Urinary bladder (tissue), 4 donors: ENCODE data around the gene CDH24. TPM values are rescaled to one million over a fixed set of nuclear protein-coding genes. Genes with fewer than 3 reads are reported as not detected.

Experiments
- DNase-seq: peaks from one replicate; pipeline ENCODE4 v3.0.0-alpha.2; 2015; ENCODE audit errors: extremely low spot score
- H3K27ac ChIP-seq: one replicate; pipeline ENCODE4 v1.5.1; 2013; ENCODE audit warnings: low read depth, mild to moderate bottlenecking, moderate library complexity
- H3K36me3 ChIP-seq: one replicate; pipeline ENCODE4 v1.6.1; 2013; ENCODE audit warnings: mild to moderate bottlenecking, moderate library complexity; ENCODE audit not compliant: insufficient read depth
- H3K4me1 ChIP-seq: one replicate; pipeline ENCODE4 v1.6.1; 2013; ENCODE audit warnings: mild to moderate bottlenecking, moderate library complexity; ENCODE audit not compliant: insufficient read depth
- H3K4me3 ChIP-seq: one replicate; pipeline ENCODE4 v1.5.1; 2013; ENCODE audit warnings: low read depth, low read length
- WGBS: extraction: QIAGEN DNeasy Blood & Tissue Kit; methylation state at CpG from one replicate; pipeline ENCODE4 v1.1.7; 2013; 5-methylcytosine and 5-hydroxymethylcytosine counted together
- polyA plus RNA-seq: library from polyadenylated mRNA; stranded (reverse); fragments of 200-250 nt; gene quantifications from one replicate; pipeline ENCODE4 v1.2.3, GENCODE V29; 2013
- total RNA-seq: library from RNA; depleted of rRNA; stranded (reverse); fragments of >200 nt; gene quantifications from one replicate; pipeline ENCODE4 v1.2.3, GENCODE V29; 2014
- donor health status: healthy with polysubstance abuse.
- donor health status: healthy.

CDH24 gene, protein sequence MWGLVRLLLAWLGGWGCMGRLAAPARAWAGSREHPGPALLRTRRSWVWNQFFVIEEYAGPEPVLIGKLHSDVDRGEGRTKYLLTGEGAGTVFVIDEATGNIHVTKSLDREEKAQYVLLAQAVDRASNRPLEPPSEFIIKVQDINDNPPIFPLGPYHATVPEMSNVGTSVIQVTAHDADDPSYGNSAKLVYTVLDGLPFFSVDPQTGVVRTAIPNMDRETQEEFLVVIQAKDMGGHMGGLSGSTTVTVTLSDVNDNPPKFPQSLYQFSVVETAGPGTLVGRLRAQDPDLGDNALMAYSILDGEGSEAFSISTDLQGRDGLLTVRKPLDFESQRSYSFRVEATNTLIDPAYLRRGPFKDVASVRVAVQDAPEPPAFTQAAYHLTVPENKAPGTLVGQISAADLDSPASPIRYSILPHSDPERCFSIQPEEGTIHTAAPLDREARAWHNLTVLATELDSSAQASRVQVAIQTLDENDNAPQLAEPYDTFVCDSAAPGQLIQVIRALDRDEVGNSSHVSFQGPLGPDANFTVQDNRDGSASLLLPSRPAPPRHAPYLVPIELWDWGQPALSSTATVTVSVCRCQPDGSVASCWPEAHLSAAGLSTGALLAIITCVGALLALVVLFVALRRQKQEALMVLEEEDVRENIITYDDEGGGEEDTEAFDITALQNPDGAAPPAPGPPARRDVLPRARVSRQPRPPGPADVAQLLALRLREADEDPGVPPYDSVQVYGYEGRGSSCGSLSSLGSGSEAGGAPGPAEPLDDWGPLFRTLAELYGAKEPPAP
- total RNA-seq (6.4 TPM), polyA plus RNA-seq (4.4 TPM)

- H3K27ac ChIP-seq: peak within 1 kb of the TSS; percentile 12
- peak; percentile 43 for DNase-seq
- H3K4me1 ChIP-seq: no peaks in the 10 kb centered on the region
- peaks cover 4% of the 10 kb centered on the region for H3K36me3 ChIP-seq
- H3K4me3 ChIP-seq: peak within 1 kb of the TSS; percentile 68
- WGBS: 2% methylated on average over 73 of the region's 73 CpGs
These were observed at the start of gene CDH24 for GRCh38 chr14:23056956-23057756. TSS of gene CDH24 (minus strand) at chr14:23057520. CDS start at chr14:23055733, 1,787 bp downstream.

GRCh38 chr14:23106747-23107045 lies 49.4 kb upstream of the CDH24 start:
- no peak for DNase-seq
- Histone ChIP-seq H3K27ac (no peak overlapping the region), H3K4me1 (no peaks in the 10 kb centered on the region), H3K36me3 (no peaks in the 10 kb centered on the region), H3K4me3 (no peak overlapping the region)

- WGBS: 88% methylated on average over 4 of the region's 4 CpGs
- no peak overlapping the region for H3K4me3 ChIP-seq
- H3K27ac ChIP-seq: no peak overlapping the region
- H3K36me3 ChIP-seq: no peaks in the 10 kb centered on the region
- no peaks in the 10 kb centered on the region for H3K4me1 ChIP-seq
- no peak for DNase-seq
These were observed 48.1 kb upstream of the CDH24 start for GRCh38 chr14:23105348-23105824.

DNA sequence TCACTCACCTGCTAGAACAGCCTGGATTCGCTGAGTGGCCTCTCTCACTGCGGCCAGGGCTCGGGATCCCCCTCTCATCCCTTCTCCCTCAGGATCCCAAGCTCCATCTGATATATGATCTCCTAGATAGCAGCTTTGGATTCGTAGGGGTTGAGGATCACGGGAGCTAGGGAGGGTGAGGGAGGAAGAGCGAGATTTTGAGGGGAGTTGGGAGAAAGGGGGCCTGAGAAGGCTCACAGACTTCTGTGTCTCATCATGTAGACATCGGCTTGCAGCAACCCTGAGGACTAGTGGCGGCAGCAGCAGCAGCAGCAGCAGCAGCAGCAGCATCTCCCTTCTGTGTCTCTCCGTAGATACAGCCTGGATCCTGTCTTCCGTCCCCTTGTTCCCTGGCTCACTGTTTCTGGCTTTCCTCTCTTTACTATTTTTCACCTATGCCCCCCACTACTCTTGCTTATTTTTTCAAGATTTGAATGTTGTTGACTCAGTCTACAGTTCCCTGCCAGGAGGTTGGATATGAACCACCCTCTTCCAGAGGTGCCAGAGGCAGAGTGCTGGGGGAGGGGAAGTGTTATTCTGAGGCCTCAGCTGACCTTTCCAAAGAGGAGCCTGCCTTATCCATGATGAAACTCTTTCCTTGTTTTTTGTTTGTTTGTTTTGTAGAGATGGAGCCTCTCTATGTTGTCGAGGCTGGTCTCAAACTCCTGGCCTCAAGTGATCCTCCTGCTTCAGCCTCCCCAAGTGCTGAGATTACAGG lies 47.4 kb upstream of the CDH24 start, which contains the start of gene CIROP:
CIROP (minus strand) TSS at position 399 of the 757 bp plus-strand sequence; CDS start at position 330, 69 bp downstream.
- Histone ChIP-seq H3K36me3 (no peaks in the 10 kb centered on the region), H3K4me3 (no peak within 1 kb of the TSS), H3K4me1 (no peaks in the 10 kb centered on the region), H3K27ac (no peak within 1 kb of the TSS)
- DNase-seq: no peak
- 54% methylated on average over 11 of the region's 11 CpGs for WGBS

DNA sequence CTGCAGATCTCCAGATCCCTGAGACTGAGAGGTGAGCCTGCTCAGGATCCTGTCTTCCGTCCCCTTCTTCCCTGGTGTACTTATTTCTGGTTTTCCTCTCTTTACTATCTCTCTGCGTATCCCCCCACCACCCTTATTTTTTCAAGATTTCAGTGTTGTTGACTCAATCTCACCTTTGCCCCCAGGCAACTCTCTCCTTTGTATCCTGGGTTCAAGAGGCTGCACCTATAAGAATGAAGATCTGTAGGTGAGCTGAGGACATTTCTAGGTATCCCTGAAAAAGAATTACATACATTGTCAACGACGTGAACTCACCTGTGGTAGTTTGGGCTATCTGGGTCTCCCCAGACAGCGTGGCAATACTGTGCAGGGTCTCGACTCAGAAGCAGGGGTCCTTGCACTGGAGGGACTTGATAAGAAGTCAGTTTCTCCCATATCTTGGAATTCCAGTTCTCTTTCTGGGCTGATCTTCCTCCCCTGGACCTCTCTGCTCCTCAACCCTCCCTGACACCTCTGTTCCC lies 46.8 kb upstream of the CDH24 start:
- WGBS: 84% methylated on average over 6 of the region's 6 CpGs
- no peaks in the 10 kb centered on the region for H3K36me3 ChIP-seq
- no peaks in the 10 kb centered on the region for H3K4me1 ChIP-seq
- no peak overlapping the region for H3K4me3 ChIP-seq
- H3K27ac ChIP-seq: no peak overlapping the region
- DNase-seq: no peak

GRCh38 chr14:23103581-23103980 lies 46.3 kb upstream of the CDH24 start:
- H3K36me3 ChIP-seq: no peaks in the 10 kb centered on the region
- DNase-seq: no peak
- 87% methylated on average over 4 of the region's 4 CpGs for WGBS
- H3K4me1 ChIP-seq: no peaks in the 10 kb centered on the region
- H3K4me3 ChIP-seq: no peak overlapping the region
- H3K27ac ChIP-seq: no peak overlapping the region

DNA sequence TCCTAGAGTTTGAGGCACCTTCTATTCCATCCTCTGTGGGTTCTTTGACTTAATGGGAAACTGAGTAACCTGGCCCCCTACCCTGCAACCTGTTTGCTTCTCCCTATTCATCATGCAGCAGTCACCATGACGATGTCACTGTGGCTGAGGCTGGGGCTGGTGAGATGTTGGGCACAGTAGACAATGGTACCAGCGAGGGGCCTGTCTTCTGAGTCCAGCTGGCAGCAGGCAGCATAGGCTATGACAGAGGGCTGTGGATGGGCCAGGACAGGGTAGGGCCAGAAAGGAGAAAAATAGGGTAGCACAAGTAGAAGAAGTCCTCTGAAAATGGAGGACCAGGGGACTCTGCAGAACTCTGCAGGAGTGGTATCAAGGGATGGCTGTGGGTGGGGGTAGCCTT lies 45.5 kb upstream of the CDH24 start:
- Histone ChIP-seq H3K4me3 (no peak overlapping the region), H3K36me3 (no peaks in the 10 kb centered on the region), H3K27ac (no peak overlapping the region), H3K4me1 (no peaks in the 10 kb centered on the region)
- no peak for DNase-seq
- WGBS: 89% methylated on average over 2 of the region's 2 CpGs

DNA sequence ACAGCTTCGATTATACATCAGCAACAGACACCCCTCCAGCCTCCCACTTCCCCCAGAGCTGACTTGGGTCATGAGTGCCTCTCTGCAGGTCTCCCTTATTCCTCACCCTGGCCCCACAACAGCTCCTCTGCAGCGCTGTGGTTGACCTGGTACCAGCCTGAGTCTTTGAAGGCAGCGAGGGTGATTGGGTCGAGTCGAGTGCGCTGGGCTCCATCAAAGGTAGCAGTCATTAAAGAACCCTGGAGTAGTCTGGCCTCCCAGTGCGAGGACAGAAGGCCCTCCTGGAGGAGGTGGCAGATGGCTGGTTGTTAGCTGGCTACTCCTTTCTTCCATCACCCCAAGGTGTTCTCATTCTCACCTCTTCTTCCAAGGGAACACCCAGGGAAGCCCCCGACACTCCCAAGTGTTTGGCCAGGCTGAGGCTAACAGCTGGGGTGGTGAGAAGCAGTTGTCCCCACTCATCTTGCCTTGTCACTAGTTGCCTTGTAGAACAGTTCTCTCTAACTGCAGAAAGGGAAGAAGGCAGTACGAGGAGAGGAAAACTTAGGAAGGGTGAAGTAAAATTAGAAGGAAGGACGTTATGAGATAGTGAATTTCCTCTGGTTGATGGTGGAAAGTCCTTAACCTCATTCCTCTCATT lies 44.8 kb upstream of the CDH24 start:
- H3K4me3 ChIP-seq: no peak overlapping the region
- no peaks in the 10 kb centered on the region for H3K4me1 ChIP-seq
- WGBS: 73% methylated on average over 10 of the region's 10 CpGs
- no peak overlapping the region for H3K27ac ChIP-seq
- no peaks in the 10 kb centered on the region for H3K36me3 ChIP-seq
- DNase-seq: no peak

DNA sequence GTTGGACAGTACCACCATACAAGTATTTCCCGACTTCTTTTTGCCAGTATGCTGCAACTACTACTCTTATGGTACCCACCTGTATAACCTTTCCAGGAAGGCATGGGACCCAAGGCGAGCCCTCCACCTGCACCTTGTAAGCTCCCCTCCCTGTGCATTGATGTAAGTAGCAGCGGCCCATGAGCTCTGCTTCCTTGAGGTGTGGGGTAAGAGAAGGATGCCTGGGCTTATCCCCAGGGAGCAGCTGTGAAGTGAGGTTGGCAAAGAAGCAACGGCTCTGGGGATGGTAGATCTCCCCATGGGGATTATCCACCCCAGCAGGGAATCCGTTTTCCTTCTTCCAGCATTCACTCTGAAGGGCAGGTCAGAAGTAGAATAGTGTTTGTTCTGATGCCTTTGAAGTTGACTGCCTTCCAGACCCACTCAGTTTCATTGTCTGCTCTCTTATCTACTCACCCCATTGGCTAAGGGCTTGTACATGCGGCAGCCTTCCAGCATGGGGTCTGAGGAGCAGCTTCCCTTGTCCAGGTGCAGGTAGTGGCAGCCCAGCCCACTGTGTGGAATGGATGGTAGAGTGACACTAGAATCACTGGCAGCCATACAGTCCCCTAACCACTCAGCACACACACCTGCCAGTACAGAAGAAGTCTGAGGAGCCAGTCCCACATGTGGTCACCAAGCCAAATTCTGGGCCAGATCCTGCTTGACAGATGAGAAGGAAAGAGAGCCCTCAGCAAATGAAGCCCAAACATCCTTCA lies 44.1 kb upstream of the CDH24 start:
- H3K36me3 ChIP-seq: no peaks in the 10 kb centered on the region
- no peak for DNase-seq
- H3K27ac ChIP-seq: no peak overlapping the region
- H3K4me1 ChIP-seq: no peaks in the 10 kb centered on the region
- H3K4me3 ChIP-seq: no peak overlapping the region
- WGBS: 83% methylated on average over 6 of the region's 6 CpGs

DNA sequence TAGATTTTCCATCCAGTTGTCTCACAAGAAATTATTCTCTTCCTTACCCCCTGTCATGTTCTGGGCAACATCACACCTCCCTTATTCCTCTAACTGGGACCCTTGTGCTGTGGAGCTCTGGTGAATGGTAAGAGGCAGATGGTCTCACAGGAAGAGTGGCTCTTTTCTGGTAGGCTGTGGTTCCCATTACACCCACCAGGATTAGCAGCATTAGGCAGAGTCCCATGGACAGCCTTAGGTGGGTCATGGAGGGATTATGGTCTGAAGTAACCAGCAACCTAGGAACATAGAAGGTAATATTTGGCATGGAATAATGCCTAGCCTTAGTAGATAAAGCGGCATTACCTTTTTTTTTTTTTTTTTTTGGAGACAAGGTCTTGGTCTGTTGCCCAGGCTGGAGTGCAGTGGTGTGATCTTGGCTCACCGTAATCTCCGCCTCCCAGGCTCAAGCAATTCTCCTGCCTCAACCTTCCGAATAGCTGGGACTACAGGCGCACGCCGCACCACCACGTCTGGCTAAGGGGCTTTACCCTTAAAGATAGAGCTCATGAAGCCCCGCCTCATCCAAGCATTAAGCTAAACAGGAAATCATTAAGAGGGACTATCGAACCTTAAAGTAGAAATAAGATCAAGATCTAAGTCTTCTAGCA lies 42.0 kb upstream of the CDH24 start:
- DNase-seq: no peak
- Histone ChIP-seq H3K4me1 (no peaks in the 10 kb centered on the region), H3K27ac (no peak overlapping the region), H3K36me3 (no peaks in the 10 kb centered on the region), H3K4me3 (no peak overlapping the region)
- WGBS: 81% methylated on average over 10 of the region's 10 CpGs

DNA sequence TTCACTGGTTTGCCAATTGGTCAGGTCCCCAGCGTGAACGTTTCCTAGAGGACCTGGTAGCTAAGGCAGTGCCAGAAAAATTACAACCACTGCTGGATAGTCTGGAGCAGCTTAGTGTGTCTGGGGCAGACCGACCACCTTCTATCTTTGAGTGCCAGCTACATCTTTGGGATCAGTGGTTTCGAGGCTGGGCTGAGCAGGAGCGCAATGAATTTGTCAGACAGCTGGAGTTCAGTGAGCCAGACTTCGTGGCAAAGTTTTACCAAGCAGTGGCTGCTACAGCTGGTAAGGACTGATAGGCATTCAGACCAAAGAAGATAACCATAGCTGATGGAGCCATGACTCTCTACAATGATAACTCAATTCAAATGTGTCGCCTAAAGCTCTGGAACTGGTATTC lies 40.5 kb upstream of the CDH24 start:
- no peaks in the 10 kb centered on the region for H3K4me1 ChIP-seq
- no peak for DNase-seq
- no peaks in the 10 kb centered on the region for H3K36me3 ChIP-seq
- H3K4me3 ChIP-seq: no peak overlapping the region
- no peak overlapping the region for H3K27ac ChIP-seq
- WGBS: 86% methylated on average over 7 of the region's 7 CpGs
